NCI-H1092 (cell line): Measurements from ENCODE around the gene TCF12.

Source experiments
- DNase-seq: peaks from one replicate; lab custom pipeline; 2025; lab: John Stamatoyannopoulos, UW

Gene TCF12

DNA sequence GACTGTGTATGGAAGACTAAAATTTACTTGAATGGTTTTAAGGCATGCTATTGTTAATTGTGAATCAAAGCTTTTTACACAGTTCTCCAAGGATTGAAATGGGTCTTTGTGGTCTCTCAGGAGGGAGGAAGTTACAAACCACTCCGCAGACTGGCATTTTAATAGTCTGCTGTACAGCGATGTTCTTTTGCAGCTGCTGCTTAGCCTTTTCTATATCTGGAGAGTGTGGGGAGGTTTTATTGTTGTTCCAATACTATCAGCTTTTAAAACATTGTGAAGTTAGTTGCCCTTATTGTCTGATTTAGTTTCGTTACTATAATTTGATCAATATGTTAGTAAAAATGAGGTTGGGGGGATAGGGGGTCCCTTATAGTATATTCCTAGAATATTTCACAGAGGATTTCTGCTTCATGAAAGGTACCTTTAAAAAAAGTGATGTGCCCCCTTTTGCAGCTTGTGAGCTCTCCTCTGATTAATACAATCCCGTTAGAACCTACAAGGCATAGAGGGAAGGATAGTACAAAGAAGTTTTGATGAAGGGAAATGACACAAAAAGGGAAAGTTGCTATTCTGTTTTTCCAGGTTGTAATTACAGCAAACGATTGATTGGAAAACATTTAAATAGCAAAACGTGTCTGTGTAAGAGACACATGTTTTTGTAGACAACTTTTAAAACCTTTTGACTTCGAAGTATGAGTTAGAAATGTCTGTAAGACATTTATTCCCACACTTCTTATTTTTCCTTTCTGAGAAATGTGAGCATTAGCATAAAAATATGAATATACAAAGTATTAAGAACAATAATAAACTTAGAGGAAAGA, 299.5 kb downstream of the TCF12 start:
- DNase-seq = peak; percentile 14

DNA sequence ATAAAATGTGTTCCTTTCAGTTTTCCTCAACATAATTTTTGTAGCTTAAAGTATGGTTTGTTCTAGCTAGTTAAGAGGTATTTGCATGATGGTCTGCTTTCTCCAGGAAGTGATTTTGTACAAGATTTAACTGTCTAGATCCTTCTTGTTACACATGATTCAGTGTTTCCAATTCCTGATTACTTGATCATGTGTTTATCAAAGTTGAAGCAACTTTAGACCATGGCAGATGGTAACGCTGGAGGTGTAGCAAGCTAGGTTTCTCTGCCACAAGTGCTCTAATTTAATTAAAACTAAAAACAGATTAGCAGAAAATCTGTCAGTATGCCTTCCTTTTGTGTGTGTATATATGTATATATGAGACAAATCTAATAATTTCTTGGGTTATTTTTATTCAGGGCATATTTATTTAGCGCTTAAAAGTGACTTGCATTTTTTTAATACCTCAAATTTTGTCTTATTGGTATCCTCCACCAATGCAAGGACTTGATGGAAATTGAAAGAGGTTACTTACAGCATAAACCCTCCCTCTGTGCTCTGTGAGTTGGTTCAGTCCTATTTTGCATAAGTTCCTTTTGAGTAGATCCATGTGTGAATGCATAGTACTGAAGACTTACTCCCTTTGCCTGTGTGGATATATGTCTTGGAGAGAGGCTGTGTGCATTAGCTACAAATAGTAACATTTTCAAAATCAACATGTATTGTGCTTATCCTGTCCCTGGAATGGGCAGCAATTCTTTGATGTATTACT, 300.6 kb downstream of the TCF12 start:
- DNase-seq = peak; percentile 80

DNA sequence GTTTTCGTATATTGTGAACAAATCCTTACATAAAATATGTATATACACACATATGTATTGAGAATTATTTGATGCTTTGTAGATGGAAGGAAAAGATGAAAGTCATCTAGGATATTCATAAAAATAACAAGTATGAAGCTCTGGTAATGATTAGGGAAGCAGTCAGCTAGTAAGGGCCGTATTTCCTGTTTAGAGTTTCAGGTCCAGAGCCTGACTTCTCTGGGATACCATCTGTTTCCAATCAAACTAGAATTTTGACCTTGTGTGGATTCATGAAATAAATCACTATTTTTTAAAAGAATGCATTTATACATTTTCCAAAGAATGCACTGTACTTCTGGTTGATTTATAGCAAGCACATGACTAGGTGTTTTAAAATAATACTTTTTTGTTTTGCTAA, 301.8 kb downstream of the TCF12 start:
- no peak for DNase-seq

DNA sequence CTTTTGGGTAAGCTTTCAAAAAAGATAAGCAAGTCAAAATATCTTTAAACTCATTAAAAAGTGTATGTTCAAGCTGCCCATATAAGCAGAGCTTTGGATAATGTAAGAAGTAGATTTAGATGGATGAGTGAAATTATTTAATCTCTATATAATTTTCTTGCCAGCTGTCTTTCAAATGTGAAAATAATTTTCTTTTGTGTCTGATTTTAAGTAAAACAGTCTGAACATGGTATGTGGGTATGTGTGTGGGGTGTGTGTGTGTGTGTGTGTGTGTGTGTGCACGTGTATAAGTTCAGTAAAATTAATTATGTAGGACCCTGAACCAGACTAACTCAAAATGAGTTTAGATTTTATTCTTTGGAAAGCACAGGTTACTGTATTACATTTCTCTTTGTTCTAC, 302.7 kb downstream of the TCF12 start:
- DNase-seq = no peak

DNA sequence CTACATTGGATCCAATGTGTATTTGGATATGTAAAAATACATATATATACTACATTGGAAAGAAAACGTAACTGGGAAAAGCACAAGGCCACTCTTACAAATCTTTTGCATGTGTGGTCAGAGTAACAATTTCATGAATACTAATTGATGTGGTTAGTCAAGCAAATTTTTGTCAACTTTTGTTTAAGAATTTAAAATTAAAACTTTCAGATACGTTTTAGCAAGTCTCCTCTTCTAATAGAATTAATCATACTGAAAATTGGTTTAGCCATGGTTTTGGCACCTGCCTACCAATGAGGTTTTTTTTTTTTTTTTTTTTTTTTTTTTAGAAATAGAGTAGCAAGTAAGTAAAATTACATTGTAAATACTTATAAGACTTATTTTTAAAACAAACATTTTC, 304.9 kb downstream of the TCF12 start:
- no peak for DNase-seq

DNA sequence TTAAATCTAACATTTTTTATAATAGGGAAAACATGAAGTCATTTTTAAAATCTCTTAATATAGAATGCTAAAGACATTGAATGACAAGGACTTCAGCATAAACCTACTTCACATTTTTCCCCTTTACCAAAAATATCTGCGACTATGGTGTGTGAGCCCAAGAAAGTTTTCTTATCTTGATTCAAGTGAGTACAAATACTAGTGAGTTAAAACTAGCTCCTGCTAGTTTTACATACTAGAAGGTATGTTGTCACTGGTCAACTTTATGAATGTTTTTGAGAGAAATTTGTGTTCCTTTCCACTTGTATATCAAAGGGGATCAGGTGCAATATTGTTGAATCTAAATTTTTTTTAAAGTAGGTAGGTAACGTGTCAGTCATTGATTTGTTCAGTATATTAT, 305.4 kb downstream of the TCF12 start:
- DNase-seq = no peak

DNA sequence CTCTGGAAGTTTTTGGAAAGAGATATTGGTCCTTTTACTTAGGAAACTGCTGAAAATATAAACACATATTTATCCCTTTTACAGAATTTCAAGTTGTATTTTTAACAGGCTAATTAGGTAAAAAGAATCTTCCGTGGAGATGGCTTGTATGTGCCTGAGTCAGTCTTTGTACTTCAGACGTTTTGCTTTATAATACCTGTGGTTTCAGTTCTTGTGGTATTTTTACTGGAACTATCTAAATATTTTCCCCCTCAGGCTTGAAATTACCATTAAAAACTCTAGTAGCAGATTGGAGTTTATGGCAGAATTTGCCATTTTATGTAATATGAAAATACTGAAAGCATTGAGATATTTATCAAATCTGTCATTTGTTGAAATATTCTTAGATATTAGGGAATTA, 306.2 kb downstream of the TCF12 start:
- DNase-seq = no peak

DNA sequence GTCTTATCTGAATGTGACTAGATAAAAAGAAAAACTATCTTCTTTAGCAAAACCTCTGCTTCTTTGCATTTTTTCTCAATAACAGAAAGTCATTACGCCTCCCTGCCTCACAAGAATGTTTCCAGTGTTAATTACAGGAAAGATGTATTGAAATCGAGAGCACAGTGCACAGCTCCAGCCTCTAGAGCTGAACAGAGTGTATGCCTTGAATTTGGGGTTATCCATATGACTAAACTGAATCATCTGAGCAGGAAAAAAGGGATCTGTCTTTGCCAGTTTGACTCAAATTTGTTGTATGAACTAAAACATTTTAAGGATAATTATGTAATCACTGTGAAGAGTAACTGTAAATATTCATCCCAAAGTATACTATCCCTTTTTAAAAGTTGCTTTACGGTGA, 308.7 kb downstream of the TCF12 start:
- DNase-seq = no peak

DNA sequence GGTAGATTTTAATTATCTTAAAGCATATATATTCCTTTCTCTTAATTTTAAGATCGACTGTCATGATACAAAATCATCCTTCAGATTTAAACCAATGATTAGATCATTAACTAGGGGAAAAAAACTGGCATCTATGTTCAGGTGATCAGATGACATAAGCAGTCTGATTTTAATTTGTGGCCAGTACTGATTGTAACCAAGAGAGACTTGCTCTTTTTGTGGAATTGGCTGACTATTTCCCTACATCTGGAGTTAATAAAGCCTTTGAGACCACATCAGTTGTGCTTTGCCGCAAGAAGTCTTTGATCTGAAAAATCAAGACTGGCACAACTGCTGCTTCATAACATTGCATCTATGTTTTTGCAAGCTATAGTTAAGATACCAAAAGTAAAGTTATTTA, 309.5 kb downstream of the TCF12 start:
- no peak for DNase-seq

DNA sequence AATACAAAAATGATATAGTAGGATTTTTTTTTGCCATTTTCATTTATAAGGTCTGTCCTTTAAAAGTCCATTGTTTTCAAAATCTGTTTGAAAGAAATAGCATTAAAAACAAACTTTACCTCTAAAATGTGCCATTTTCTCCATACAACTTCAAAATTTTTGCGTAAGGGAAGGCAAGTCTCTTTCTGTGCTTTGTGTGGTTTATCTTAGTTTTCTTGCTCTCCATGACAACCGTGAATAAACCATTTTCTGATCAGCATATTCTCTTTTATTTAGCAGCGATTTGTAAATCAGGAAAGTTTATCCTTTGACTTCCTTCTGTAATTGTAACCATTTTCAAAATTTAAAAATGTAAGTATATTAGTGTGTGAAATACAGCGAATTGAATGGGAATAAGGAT, 310.0 kb downstream of the TCF12 start:
- no peak for DNase-seq

DNA sequence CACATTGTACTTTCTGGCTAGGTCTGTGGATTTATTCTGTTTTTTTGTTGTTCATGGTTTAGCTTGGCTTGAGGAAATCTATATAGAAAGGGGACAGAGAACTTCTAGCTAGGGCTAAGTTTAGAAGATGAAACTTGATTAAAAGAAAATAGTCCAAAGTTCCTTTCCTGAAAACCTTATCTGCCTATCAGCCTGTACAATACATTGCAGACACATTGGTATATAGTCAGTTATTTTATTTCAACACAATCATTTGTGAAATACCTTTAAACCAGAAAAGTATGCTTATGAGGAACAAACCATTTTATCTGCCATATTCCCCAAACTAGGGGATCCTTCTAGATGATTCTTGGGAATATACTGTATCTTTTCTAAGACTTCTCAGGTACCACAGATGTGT, 310.6 kb downstream of the TCF12 start:
- DNase-seq = no peak

DNA sequence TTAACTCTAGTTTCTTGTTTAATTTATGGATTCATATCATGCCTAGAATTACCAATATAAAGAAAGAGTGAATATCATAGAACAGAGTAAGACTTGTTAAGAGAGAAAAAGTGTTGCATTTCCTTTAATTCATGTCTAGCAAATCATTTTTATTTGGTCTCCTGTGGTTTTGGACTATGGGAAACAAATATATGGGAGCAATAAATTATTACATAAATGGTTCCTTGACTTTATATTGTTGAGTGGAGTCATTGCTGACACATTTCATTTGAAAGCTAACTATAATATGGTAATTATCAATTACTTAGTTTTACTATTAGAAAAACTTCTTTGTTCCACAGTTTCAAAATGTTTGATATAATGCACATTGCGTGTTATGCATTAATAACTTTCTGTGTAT, 313.1 kb downstream of the TCF12 start:
- no peak for DNase-seq

DNA sequence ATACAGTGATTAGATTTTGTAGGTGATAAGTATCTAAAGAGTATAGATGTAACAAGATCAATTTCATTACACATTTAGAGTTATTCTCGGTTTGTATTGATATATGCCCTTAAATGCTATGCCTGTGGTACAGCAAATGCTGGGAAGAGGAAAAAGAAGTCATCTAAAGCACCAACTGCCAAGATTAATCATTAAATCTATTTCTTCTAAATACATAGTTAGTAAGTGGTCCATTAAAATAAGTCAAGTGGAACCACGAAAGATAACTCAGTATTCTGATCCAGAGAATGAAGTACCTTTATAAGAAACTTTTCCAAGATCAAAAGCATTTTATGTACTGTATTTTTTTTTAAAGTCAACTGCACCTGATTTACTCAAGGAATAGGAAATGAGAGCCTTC, 315.7 kb downstream of the TCF12 start:
- no peak for DNase-seq

DNA sequence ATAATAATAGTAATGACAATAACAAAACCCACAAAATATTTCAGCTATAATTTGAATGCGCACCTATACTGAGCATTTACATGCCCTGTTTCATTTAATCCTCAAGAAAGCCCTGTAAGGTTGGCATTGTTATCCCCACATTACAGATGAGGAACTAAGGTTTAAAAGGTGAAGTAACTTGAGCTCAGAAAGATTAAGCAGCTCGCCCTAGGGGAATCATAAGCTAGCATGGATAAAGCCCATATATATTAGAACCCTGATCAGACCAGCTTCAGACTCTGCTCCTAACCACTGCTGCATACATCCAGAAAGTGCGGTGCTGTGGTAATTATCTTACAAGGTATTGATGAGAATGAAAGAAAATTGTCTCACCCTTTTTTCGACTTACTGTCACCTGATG, 316.7 kb downstream of the TCF12 start:
- DNase-seq = no peak

DNA sequence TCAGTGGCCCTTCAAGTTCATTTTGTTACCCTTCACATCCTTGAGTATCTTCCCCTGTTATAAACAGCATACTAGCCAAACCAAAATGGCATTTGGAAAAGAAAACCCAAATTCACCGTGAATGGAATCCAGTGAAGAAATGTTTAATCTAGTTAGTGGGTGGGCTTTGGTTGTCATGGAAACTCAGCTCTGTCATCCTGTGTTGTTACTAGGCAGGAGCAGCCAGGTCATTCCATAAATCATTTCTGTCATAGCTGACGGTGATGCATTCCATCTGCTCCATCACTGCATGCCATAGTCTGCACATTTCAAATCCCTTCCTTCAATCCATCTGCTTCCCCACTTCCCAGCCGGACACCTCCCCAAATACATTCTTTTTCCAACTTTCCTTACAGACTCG, 317.4 kb downstream of the TCF12 start:
- DNase-seq = no peak

DNA sequence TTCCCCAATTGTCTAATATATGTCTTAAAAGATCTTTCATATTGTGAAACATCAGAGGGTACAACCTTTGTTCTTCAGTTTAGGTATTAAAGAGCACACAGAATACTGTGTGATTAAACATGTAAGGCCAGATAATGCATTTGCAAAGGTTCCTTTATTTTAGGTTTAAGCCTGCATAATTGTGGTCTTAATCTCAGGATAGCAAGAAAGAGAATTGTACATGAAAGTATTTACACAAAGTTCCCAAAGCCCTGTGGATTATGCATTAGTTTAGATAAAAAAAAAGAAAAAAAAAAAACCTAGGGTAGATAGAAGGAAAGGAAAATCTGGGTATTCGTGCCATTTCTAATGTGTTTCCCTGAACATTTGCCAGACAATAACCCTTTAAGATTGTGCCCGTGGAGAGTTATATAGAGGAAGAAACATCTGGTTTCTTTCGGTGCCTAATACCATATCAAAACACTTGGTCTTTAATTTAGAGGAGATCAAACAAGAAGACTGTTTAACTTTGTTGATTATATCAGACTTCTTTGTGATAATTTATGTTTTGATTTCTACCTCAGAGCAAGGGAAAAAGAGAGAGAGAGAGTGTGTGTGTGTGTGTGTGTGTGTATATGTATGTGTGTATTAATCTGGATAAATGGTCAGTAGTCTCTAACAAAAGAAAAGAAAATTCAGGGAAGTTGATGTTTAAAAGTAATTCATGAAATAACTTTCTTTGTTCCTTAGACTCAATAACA, 318.3 kb downstream of the TCF12 start:
- DNase-seq = no peak

DNA sequence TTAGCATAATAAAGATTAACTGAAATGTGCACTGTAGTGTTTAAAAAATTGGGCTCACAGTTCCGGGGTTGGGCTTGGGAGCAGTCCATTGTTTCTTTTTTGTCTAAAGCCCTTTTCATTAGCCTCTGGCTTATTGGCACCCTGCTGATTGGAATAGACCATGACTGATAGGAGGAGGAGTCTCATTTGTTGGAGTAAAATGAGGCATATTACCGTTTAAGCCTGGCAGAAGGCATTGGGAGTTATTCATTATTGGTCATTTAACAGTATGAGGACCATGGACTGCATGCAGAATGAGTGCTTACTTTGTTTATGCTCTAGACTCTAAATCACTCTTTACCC, 318.8 kb downstream of the TCF12 start:
- no peak for DNase-seq

DNA sequence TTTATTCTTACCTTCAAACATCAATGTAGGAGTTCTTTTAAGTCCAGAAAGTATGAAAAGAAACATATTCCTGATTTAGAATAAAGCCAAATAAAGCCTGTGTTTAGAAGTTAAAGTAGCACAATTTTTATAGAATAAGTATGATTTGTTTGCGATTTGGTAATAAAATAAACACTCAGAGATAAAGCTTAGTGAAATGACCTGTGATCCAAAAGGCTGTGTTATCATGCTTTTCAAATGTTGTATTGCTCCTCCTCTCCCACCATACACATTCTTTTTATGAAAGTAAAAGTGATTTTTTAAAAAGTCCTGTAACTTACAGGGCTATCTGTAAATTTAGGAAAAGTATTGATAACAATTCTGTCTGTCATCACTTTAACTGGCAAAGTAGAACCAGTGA, 319.2 kb downstream of the TCF12 start:
- no peak for DNase-seq

DNA sequence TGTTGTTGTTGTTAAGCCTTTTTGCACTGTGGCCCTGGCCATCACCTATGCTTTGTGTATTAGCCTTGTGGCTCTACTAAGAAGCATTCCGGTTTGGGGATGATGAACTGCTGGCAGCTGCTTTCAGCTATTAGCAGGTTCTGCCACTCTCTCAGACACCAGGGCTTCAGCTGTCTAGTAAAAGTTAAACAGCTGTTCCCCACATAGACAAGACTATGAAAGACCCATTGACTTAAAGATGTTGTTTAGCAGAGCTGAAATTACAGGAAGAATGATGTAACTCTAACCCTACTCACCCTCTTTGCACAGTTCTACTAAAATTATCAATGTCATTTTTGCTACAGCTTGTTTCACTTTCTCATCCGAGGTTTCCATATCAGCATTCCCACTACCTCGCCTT, 326.7 kb downstream of the TCF12 start:
- no peak for DNase-seq

DNA sequence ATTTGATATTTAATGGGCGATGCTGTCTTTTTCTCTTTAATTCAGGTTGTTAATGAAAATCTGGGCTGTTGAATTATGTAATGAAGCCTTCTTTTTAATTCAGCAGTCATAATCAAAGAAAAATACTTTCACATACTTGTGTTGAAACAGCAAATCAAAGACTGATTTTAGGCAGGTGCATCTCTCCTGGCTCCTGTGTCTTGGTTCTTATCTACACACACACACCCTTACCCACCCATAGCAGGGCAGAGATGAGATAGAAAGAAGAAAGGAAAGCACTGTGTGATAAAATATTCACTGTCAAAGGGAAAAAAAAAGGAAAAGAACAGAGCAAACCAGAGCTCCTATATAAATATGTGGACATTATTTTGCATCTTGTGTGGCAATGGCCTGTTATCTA, 327.3 kb downstream of the TCF12 start:
- DNase-seq = no peak

DNA sequence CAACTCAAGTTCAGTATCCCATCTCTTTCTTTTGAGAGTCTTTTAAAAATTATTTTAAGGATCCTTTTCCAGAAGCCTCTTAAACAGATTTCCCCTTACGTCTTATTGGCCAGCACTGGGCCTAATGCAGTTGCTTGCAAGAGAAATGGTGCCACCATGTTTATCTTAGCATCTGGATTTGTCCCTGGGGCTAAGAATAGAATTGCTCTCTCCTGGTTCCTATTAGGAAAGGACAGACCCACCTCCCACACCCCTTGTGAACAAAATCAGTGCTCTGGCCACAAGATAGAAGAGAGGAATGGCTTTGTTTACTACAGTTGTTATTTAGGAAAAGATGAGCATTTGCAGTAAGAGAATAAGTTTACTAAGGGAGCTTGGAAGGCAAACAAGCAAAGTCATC, 329.6 kb downstream of the TCF12 start:
- DNase-seq = no peak

DNA sequence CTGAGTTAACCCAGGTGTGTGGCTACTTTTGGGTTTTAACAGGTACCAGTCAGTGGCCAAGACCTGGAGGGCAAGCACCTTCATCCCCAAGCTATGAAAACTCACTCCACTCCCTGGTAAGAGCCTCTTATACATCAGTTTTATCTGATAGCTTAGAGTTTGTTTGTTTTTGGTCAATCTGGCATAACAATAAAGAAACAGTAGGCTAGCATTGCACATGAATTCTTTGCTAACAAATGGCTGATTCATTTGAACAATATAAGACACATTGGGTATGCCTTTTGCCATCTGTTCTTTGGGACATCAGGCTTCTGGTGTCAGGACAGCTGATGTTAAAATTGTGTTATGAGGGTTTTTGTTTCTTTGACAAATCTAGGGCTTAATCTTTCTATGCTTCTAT, 332.9 kb downstream of the TCF12 start:
- DNase-seq = no peak

DNA sequence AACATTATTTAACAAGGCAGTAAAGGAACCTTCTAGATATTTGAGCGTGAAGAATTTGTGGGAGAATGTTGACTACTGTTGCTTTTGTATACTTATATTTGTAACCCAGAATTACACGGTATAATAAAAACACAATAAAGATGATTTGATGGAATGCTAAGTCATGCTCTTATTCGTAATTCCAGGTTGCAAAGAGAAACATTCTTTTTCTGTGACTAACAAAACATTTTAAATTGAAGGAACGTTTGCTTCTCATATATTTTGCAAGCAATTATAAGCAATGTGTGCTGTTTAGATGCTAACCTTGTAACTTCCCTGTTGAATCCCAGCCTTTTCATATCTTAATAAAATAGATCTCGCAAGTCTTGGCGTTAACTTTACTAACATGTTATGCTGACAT, 333.5 kb downstream of the TCF12 start:
- no peak for DNase-seq
